ENCODE results near the gene PPFIA4. TPM values are rescaled to one million over a fixed set of nuclear protein-coding genes. Genes with fewer than 3 reads are reported as not detected.

Gene PPFIA4
- total and polyA plus RNA-seq, 2 of the 4 experiments (the other 2 are of a cell fraction), result 5.4 to 13.7 TPM

- CTCF ChIA-PET, result interaction anchor here (0.6 to 0.8 kb wide), 2 partner anchors 82 to 146 kb away, joined by 3 read pairs; no protein-coding TSS in a partner anchor
- H3K27me3 ChIP-seq (ENCODE audit: control insufficient read depth, insufficient read depth, low read length), result peaks cover 78% of the 10 kb centered on the region
- dilution Hi-C loops (cut with HindIII; ENCODE audit: low sequenced_read_pairs, unreplicated experiment), result no loop called here
- no peak for TF ChIP-seq NFE2L2 (IDR thresholded peaks at IDR 0.05; ENCODE audit: low read depth, low read length)
- TF ChIP-seq RCOR1 (IDR thresholded peaks at IDR 0.05; ENCODE audit: insufficient replicate concordance, low read length), result no peak
- TF ChIP-seq RFX5 (IDR thresholded peaks at IDR 0.05; ENCODE audit: low read depth, low read length), result no peak
- TF ChIP-seq CHD1 (IDR thresholded peaks at IDR 0.05; ENCODE audit: low read depth, low read length), result no peak
- TF ChIP-seq SMC3 (IDR thresholded peaks at IDR 0.05; ENCODE audit: low read depth, low read length), result no peak
- TF ChIP-seq RAD21 (IDR thresholded peaks at IDR 0.05; ENCODE audit: low read length), result no peak
- TF ChIP-seq MAFK (IDR thresholded peaks at IDR 0.05; ENCODE audit: low read depth, low read length), result no peak
- TF ChIP-seq FOS (IDR thresholded peaks at IDR 0.05; ENCODE audit: low read depth, low read length), result no peak
- no peak for TF ChIP-seq ELK1 (IDR thresholded peaks at IDR 0.05; ENCODE audit: borderline replicate concordance, low read depth, low read length)
- TF ChIP-seq USF2 (IDR thresholded peaks at IDR 0.05; ENCODE audit: low read depth, low read length), result no peak
- TF ChIP-seq, protein P1, sequence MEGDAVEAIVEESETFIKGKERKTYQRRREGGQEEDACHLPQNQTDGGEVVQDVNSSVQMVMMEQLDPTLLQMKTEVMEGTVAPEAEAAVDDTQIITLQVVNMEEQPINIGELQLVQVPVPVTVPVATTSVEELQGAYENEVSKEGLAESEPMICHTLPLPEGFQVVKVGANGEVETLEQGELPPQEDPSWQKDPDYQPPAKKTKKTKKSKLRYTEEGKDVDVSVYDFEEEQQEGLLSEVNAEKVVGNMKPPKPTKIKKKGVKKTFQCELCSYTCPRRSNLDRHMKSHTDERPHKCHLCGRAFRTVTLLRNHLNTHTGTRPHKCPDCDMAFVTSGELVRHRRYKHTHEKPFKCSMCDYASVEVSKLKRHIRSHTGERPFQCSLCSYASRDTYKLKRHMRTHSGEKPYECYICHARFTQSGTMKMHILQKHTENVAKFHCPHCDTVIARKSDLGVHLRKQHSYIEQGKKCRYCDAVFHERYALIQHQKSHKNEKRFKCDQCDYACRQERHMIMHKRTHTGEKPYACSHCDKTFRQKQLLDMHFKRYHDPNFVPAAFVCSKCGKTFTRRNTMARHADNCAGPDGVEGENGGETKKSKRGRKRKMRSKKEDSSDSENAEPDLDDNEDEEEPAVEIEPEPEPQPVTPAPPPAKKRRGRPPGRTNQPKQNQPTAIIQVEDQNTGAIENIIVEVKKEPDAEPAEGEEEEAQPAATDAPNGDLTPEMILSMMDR (conservative IDR thresholded peaks at IDR 0.05; ENCODE audit: low read depth, low read length), result no peak
- no peak for TF ChIP-seq MAZ (IDR thresholded peaks at IDR 0.05; ENCODE audit: borderline replicate concordance, low read depth, low read length)
- TF ChIP-seq POLR2A (IDR thresholded peaks at IDR 0.05; ENCODE audit: low read depth, low read length), result no peak
- TF ChIP-seq BHLHE40 (IDR thresholded peaks at IDR 0.05; ENCODE audit: low read depth, low read length), result no peak
- TF ChIP-seq CEBPB (IDR thresholded peaks at IDR 0.05; ENCODE audit: low read depth, low read length), result no peak
Observed at GRCh38 chr1:203121186-203122015, 95.1 kb downstream of the PPFIA4 start.

More at GRCh38 chr1:203121186-203122015, 95.1 kb downstream of the PPFIA4 start:
- Histone ChIP-seq H3K9me3 (ENCODE audit: control insufficient read depth, insufficient read depth, low read length) (no peaks in the 10 kb centered on the region), H3K9ac (ENCODE audit: low read depth, low read length) (no peak overlapping the region), H4K5ac (ENCODE audit: low read depth, low read length) (no peak overlapping the region), H3K56ac (ENCODE audit: extremely low read depth, insufficient read depth, low read length) (no peak overlapping the region), H3K4me3 (ENCODE audit: insufficient read depth, low read depth, low read length) (no peak overlapping the region), H2BK5ac (ENCODE audit: low read depth, low read length, poor library complexity, severe bottlenecking) (no peak overlapping the region), H2BK15ac (ENCODE audit: low read depth, low read length) (no peak overlapping the region), H2AFZ (replicated peaks; ENCODE audit: low read length, poor library complexity) (no peak overlapping the region), H3K4me1 (ENCODE audit: control insufficient read depth, insufficient read depth, low read length) (peaks cover under 1% of the 10 kb centered on the region; the same call in 1 of the 2 replicates), H2AK5ac (ENCODE audit: low read depth, low read length) (no peak overlapping the region), H3K36me3 (ENCODE audit: control insufficient read depth, insufficient read depth, low read length) (no peaks in the 10 kb centered on the region), H4K8ac (ENCODE audit: low read depth in 2 of 2, low read length in 2 of 2) (no peak overlapping the region), H3K23ac (ENCODE audit: low read depth, low read length) (no peak overlapping the region), H3K79me1 (ENCODE audit: low read depth in 1 of 2, low read length in 2 of 2) (no peaks in the 10 kb centered on the region), H3K18ac (ENCODE audit: low read depth, low read length) (no peak overlapping the region), H3K4me2 (ENCODE audit: low read depth, low read length) (no peak overlapping the region), H3K9me1 (ENCODE audit: insufficient read depth, low read length) (no peaks in the 10 kb centered on the region), H2AK9ac (replicated peaks; ENCODE audit: low read depth, low read length, poor library complexity) (no peak overlapping the region), H3K14ac (replicated peaks; ENCODE audit: low read depth, low read length) (no peak overlapping the region), H4K91ac (ENCODE audit: insufficient read depth, low read depth, low read length) (no peak overlapping the region), H2BK120ac (ENCODE audit: low read depth, low read length) (no peak overlapping the region), H4K20me1 (ENCODE audit: insufficient read depth, low read length) (no peaks in the 10 kb centered on the region; the same call in 1 of the 2 replicates), H3K27ac (ENCODE audit: insufficient read depth, low read length) (no peak overlapping the region), H2BK20ac (ENCODE audit: low read depth, low read length) (no peak overlapping the region), H3K4ac (ENCODE audit: low read depth, low read length) (no peak overlapping the region)
- DNase-seq (no peak), ATAC-seq (ENCODE audit: low read depth) (no peak)
- 65% methylated on average over 9 of the region's 11 CpGs; no CpG with 5 or more reads in 1 of the 2 experiments for WGBS, 2 experiments (ENCODE audit: extremely low coverage in 2 of 2, insufficient read length in 1 of 2)
- BruUV-seq (replicated peaks), result no TSS peak
- intact Hi-C loops (cut with micrococcal nuclease) (no loop called here), in situ Hi-C loops (cut with MboI; ENCODE audit: low sequenced_read_pairs) (no loop called here)
- POLR2A ChIA-PET (ENCODE audit: unreplicated experiment), result no interaction called here
